Limb (tissue), 2 donors: ENCODE measurements around the gene CROCC2.
"Not testable (repeated sequence)": the region's sequence is repeated elsewhere in the genome, so short reads cannot be mapped to it uniquely, and the experiment has no call there.

Experiments used
- DNase-seq, 2 donors: peaks; one replicate each; pipeline ENCODE4 v3.0.0-alpha.2; 2016; ENCODE audit errors: extremely low spot score in 2 of 2

CROCC2 gene

DNA sequence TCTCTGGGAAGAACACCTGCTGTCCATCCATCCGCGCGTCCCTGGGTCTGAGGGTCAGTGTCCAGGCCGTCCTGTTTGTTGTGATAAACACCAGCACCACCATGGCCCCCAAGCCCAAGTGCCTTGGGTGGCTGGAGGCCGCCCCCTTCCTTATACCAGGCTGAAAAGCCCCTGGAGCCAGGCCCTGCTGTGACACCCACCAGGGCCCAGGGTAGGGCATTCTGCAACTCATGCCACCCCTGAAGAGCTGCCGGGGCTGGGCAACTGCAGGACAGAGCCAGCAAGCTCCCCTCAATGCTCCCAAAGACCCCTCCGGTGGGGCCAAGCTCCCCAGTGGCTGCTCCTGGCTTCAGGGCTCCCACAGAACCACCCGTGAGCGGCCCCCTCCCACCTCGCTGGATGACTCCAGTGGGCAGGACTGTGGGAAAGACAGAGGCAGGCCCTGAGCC is 60.3 kb downstream of the CROCC2 start:
- peak in 1 of 2 donors; percentile 19 for DNase-seq

GRCh38 chr2:240966906-240967680 is 61.0 kb downstream of the CROCC2 start:
- peak in 1 of 2 donors; percentile 25 for DNase-seq

GRCh38 chr2:240967681-240968621 is 61.8 kb downstream of the CROCC2 start:
- no peak for DNase-seq

DNA sequence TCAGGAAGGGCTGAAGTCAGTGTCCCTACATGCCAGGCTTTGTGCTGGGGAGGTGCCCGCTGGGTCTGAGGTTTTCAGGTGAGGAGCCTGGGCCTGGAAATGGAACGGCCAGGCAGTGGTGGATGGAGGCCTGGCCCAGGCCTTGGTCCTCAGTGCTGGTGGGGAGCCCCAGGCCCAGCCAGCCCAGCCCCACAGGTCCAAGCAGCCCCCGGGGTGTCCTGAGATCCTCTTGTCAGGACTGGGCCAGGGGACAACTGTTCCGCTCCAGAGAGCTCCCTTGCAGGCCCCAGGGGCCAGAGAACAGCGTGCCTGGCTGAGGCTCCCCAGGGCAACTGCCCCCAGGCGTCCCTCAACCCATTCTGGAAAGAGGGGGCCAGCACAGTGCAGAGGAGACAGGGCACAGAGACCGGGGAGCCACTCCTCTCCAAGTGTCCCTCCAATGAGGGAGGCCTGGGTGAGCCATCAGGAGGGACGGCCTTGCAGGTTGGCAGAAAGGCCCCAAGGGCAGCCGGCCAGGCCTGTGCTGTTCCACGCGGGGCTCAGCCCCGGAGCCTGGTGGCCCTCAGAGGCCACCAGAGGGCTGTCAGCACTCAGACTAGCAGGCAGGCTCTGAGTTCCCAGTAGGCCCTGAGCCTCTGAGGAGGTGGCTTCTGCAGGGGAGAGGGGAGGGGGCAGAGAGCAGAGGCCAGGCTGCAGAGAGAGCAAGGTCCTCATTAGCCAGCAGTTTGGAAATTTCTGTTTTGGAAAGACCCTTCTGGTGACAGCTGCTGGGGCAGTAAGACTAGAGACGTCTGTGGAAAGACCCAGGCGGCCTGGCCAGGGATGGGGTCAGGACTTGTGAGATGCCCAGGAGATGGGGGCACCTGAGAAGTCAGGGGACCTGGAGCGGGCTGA is 62.8 kb downstream of the CROCC2 start:
- DNase-seq: no peak

GRCh38 chr2:240970104-240970503 is 64.0 kb downstream of the CROCC2 start:
- DNase-seq: no peak

- no peak for DNase-seq
Observed at GRCh38 chr2:240970816-240971215, 64.7 kb downstream of the CROCC2 start.

GRCh38 chr2:240972201-240972600 is 66.1 kb downstream of the CROCC2 start:
- no peak for DNase-seq

DNA sequence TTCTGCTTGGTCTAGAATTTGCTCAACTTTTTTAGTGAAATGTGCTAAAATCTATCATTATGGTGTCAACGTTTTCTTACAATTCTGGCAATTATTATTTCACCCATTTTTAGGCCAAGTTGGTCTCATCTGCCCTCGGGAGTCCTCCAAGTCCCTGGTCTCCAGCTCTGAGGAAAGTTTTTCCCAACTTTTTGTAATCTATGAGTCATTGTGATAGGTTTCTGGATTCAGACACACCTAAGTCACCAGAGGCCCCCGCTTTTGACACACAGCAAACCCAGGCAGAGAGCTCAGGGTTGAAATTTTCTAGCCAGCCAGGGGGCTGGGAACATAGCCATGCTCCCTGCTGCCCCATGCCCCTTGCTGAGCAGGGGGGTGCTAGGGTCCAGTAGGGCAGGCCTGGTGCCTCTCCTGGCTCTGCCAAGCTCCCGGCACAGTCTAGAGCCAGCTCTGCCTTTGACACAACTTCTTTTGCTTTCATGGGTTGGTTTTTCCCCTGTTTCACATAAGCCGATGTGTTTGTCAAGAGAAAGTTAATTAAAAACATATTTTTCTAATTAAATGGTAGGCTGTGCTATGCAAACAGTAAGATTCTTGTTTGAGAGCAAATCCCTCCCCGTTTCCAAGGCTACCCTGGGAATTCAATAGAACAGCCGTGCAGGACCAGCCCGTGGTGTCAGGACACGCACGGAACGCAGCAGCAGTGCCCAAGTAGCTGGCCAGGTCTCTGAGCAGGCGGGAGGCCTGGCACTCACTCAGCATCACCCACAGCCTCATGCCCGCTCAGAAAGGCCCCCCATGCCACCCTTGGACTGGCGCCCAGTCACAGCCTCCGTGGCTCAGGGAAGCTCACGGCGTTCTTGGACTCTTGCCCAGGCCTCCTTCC is 66.7 kb downstream of the CROCC2 start:
- peak; percentile 43 to 58 for DNase-seq

DNA sequence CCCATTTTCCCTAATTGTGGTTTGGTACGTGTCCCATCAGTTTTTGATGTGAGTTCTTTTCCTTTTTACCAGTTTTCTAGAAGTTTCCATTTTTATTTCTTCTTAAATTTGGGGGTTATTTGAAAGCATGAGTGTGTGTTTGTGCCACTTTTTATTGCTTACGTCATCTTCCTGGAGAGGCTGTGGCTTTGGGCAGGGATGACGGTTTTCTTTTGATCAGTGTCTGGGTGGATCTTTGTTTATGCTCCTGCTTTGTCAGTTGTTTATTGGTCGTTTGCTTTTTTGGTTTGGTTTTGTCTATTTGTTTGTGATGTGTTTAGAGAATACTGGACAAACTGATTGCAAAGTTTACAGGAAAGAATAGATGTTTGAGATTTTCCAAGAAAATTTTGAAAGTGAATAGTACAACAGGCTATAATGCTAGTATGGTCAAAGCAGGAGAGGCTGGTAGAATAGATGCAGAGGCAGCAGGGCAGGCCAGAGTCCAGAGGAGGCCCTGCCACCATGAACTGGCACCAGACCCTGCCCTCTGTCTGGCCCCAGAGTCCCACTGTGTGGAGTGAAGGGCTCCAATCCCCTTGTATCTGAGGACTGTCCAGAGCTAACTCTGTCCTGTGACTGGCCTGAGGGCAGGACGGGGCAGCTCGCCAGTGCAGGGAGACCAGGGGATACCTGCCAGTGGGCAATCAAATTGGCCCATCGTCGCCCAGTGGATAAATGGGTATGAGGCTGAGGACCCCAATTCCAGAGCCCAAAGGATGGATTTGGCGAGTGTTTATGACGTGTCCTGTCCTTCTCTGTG is 68.8 kb downstream of the CROCC2 start:
- no peak for DNase-seq

- DNase-seq: not testable (repeated sequence)
Observed at GRCh38 chr2:240975903-240976302, 69.8 kb downstream of the CROCC2 start.

DNA sequence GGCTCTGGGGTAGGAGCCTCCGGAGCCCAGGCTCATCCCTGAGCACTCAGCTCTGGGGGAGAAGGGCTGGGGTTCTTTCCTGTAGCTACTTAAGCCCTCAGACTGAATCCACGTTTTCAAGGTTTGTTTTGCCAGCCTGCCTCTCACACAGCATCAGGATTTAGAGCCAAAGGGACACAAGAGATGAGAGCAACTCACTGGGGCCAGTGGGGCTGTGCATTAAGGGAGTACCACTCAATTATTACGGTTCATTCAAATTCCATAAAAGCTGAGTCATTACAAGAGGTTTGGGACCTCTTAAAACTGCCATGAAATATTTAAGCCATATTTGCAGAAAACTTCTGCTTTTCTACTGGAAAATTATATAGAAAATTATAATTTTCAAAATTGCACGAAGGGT is 75.1 kb downstream of the CROCC2 start:
- DNase-seq: no peak

DNA sequence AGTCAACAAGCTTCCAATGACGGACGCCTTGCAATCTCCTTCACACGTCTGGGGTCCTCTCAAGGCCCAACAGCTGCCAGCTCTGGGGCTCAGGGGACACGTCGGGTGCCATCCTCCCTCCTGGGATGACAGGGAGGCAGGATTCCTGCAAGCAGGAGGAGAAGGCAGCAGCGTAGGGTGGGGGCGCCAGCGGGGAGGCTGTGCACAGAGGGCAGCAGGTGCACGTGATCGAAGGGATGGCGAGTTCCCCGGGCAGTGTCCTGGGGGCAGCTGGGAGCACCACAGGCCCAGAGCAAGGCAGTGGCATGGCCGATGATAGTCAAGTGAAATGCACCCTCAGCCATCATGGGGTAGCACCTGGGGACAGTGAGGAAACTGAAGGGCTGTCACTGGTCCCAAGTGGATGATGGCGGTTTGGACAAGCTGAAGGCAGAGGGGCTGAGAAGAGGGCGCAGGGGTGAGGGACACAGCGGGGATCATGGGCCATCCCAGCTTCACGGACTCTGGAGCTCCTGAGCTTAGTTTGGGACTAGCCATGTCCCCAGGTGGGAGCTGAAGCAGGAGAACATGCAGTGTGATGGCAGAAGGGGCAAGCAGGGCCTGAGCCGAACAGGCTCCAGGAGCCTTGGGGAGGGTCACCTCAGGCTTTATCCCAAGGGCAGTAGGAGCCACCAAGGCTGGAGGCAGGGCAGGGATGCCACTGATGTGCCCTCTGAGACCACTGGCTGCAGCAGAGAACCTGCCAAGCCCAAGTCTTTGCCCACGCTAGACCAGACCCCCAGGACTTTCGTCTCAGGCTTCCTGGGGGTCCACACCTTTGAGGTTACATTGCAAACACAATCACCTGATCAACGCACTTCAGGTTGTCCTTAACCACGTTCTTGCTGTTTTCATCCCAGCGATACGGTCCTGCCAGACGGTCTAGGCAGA is 76.0 kb downstream of the CROCC2 start:
- no peak for DNase-seq

- no peak for DNase-seq
Observed at GRCh38 chr2:240982821-240983281, 76.7 kb downstream of the CROCC2 start.

- DNase-seq: peak in 1 of 2 donors; percentile 61
Observed at GRCh38 chr2:240983361-240983995, 77.3 kb downstream of the CROCC2 start.

DNA sequence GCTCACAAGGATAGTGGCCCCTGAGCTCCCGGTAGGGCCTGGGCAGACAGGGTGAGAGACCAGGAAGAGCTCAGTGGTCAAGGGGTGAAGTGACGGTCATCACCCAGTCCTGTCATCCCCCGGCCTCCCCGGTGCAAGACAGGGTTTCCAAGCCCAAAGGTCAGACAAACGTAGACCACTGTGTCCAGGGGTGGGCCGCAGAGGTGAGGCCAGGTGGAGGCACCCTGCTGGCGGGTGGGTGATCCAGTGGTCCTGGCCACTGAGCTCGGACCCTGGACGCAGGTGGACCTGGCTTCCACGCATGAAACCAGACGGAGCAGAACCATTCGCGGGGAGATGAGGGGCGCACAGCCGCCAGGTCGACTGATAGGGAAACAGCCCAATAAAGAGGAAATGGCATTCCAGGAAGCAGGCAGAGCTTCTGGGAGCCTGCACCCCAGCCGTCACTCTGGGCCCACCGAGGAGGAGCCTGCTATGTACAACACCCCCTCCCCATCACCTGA is 77.9 kb downstream of the CROCC2 start:
- no peak for DNase-seq

- DNase-seq: no peak
Observed at GRCh38 chr2:240985881-240986786, 80.0 kb downstream of the CROCC2 start.
